Measurements from ENCODE around the gene LIPC.

LIPC gene

GRCh38 chr15:58526647-58527192 is 94.9 kb downstream of the LIPC start:
- Histone ChIP-seq H3K36me3 (ENCODE audit: control insufficient read depth, low read depth, low read length) (no peaks in the 10 kb centered on the region), H3K4me3 (ENCODE audit: low read length) (no peak overlapping the region), H3K27me3 (ENCODE audit: control insufficient read depth, insufficient read depth, low read length) (no peaks in the 10 kb centered on the region), H3K27ac (ENCODE audit: low read length) (no peak overlapping the region), H3K9me3 (ENCODE audit: control insufficient read depth, low read depth, low read length) (no peaks in the 10 kb centered on the region), H3K4me1 (ENCODE audit: control insufficient read depth, low read depth, low read length) (no peaks in the 10 kb centered on the region), H3K9ac (ENCODE audit: low read length) (no peak overlapping the region)

GRCh38 chr15:58527573-58528187 is 95.9 kb downstream of the LIPC start:
- H3K27ac ChIP-seq (ENCODE audit: low read length), result no peak overlapping the region
- no peaks in the 10 kb centered on the region for H3K4me1 ChIP-seq (ENCODE audit: control insufficient read depth, low read depth, low read length)
- no peaks in the 10 kb centered on the region for H3K36me3 ChIP-seq (ENCODE audit: control insufficient read depth, low read depth, low read length)
- H3K9ac ChIP-seq (ENCODE audit: low read length), result no peak overlapping the region
- no peak overlapping the region for H3K4me3 ChIP-seq (ENCODE audit: low read length)
- no peaks in the 10 kb centered on the region for H3K27me3 ChIP-seq (ENCODE audit: control insufficient read depth, insufficient read depth, low read length)
- no peaks in the 10 kb centered on the region for H3K9me3 ChIP-seq (ENCODE audit: control insufficient read depth, low read depth, low read length)

DNA sequence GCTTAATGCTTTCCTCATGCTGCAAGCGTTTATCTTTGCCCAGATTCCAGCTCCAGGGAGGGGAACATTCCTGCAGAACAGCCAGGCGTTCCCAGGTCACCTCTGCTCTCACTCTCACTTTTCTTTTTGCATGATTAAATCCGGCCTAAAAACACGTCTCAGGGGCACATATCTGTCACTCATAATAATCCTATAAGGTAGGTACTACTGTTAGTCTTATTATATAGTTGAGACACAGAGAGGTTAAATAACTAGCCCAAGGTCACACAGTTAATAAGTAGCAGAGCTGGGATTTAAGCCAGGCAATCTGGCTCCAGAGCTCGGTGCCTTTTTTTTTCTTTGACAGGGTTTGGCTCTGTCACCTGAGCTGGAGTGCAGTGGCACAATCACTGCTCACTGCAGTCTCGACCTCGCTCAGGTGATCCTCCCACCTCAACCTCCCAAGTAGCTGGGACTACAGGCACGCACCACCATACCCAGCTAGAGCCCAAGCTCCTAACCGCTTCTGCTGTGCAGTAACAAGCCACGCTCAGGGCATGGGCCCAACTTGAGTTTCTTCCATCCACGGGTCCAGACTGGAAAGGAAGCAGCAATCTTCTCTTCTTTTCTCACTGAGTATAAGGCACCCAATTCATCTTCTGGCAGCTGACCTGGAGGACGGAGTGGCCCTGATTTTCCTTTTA is 96.5 kb downstream of the LIPC start:
- Histone ChIP-seq H3K9ac (ENCODE audit: low read length) (no peak overlapping the region), H3K27me3 (ENCODE audit: control insufficient read depth, insufficient read depth, low read length) (no peaks in the 10 kb centered on the region), H3K4me3 (ENCODE audit: low read length) (no peak overlapping the region), H3K4me1 (ENCODE audit: control insufficient read depth, low read depth, low read length) (no peaks in the 10 kb centered on the region), H3K36me3 (ENCODE audit: control insufficient read depth, low read depth, low read length) (no peaks in the 10 kb centered on the region), H3K27ac (ENCODE audit: low read length) (no peak overlapping the region), H3K9me3 (ENCODE audit: control insufficient read depth, low read depth, low read length) (no peaks in the 10 kb centered on the region)

DNA sequence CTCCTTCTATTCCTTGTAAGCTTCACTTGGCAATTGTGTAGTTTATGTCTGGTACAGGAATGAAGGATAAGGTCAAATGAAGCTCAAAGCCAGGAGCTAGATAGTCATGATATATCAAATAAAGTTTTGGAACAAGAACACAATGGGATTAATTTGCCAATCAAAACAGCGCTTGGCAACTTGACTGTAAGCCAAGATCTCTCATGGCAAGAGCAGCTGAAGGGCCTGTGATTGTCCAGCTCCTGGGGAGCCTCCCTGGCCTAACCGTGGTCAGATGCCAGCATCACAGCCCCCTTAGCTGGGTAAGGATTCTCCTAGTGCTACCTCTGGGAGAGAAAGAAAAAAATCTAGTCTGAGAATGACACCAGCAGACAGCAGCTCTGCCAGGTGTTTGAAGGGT is 97.2 kb downstream of the LIPC start:
- no peaks in the 10 kb centered on the region for H3K36me3 ChIP-seq (ENCODE audit: control insufficient read depth, low read depth, low read length)
- no peak overlapping the region for H3K9ac ChIP-seq (ENCODE audit: low read length)
- no peaks in the 10 kb centered on the region for H3K27me3 ChIP-seq (ENCODE audit: control insufficient read depth, insufficient read depth, low read length)
- H3K4me3 ChIP-seq (ENCODE audit: low read length), result no peak overlapping the region
- no peaks in the 10 kb centered on the region for H3K9me3 ChIP-seq (ENCODE audit: control insufficient read depth, low read depth, low read length)
- H3K27ac ChIP-seq (ENCODE audit: low read length), result no peak overlapping the region
- H3K4me1 ChIP-seq (ENCODE audit: control insufficient read depth, low read depth, low read length), result no peaks in the 10 kb centered on the region

GRCh38 chr15:58530056-58530590 is 98.3 kb downstream of the LIPC start:
- H3K4me3 ChIP-seq (ENCODE audit: low read length), result no peak overlapping the region
- no peak overlapping the region for H3K27ac ChIP-seq (ENCODE audit: low read length)
- no peaks in the 10 kb centered on the region for H3K36me3 ChIP-seq (ENCODE audit: control insufficient read depth, low read depth, low read length)
- H3K27me3 ChIP-seq (ENCODE audit: control insufficient read depth, insufficient read depth, low read length), result no peaks in the 10 kb centered on the region
- H3K9ac ChIP-seq (ENCODE audit: low read length), result no peak overlapping the region
- no peaks in the 10 kb centered on the region for H3K9me3 ChIP-seq (ENCODE audit: control insufficient read depth, low read depth, low read length)
- H3K4me1 ChIP-seq (ENCODE audit: control insufficient read depth, low read depth, low read length), result no peaks in the 10 kb centered on the region

DNA sequence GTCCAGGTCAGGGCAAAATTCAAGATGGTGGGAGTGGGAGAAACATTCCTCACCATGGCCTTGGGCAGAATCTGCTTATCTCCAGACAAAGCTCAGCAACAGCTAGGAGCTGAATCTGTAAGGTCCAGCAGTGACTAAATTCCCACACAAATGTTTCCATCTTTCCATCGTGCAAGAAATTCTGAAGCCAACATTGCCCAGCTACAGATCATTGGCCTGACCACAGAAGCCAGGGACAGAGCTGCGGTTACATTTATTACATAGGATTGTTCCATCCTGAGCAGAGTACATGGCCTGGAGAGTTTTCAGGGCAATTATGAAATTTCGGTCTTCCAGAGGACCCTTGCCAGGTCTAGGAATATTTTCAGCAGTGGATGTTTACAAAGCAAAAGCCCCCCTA is 100.3 kb downstream of the LIPC start:
- H3K27me3 ChIP-seq (ENCODE audit: control insufficient read depth, insufficient read depth, low read length), result no peaks in the 10 kb centered on the region
- no peaks in the 10 kb centered on the region for H3K36me3 ChIP-seq (ENCODE audit: control insufficient read depth, low read depth, low read length)
- H3K4me3 ChIP-seq (ENCODE audit: low read length), result no peak overlapping the region
- no peak overlapping the region for H3K27ac ChIP-seq (ENCODE audit: low read length)
- no peak overlapping the region for H3K9ac ChIP-seq (ENCODE audit: low read length)
- H3K4me1 ChIP-seq (ENCODE audit: control insufficient read depth, low read depth, low read length), result no peaks in the 10 kb centered on the region
- H3K9me3 ChIP-seq (ENCODE audit: control insufficient read depth, low read depth, low read length), result no peaks in the 10 kb centered on the region

GRCh38 chr15:58534556-58534955 is 102.8 kb downstream of the LIPC start:
- Histone ChIP-seq H3K27ac (ENCODE audit: low read length) (no peak overlapping the region), H3K36me3 (ENCODE audit: control insufficient read depth, low read depth, low read length) (no peaks in the 10 kb centered on the region), H3K27me3 (ENCODE audit: control insufficient read depth, insufficient read depth, low read length) (no peaks in the 10 kb centered on the region), H3K9me3 (ENCODE audit: control insufficient read depth, low read depth, low read length) (no peaks in the 10 kb centered on the region), H3K4me1 (ENCODE audit: control insufficient read depth, low read depth, low read length) (no peaks in the 10 kb centered on the region), H3K9ac (ENCODE audit: low read length) (no peak overlapping the region), H3K4me3 (ENCODE audit: low read length) (no peak overlapping the region)

- H3K36me3 ChIP-seq (ENCODE audit: control insufficient read depth, low read depth, low read length), result no peaks in the 10 kb centered on the region
- H3K9me3 ChIP-seq (ENCODE audit: control insufficient read depth, low read depth, low read length), result no peaks in the 10 kb centered on the region
- no peak overlapping the region for H3K4me3 ChIP-seq (ENCODE audit: low read length)
- H3K9ac ChIP-seq (ENCODE audit: low read length), result no peak overlapping the region
- no peaks in the 10 kb centered on the region for H3K4me1 ChIP-seq (ENCODE audit: control insufficient read depth, low read depth, low read length)
- no peaks in the 10 kb centered on the region for H3K27me3 ChIP-seq (ENCODE audit: control insufficient read depth, insufficient read depth, low read length)
- H3K27ac ChIP-seq (ENCODE audit: low read length), result no peak overlapping the region
Measured at GRCh38 chr15:58535337-58535736, 103.5 kb downstream of the LIPC start.

DNA sequence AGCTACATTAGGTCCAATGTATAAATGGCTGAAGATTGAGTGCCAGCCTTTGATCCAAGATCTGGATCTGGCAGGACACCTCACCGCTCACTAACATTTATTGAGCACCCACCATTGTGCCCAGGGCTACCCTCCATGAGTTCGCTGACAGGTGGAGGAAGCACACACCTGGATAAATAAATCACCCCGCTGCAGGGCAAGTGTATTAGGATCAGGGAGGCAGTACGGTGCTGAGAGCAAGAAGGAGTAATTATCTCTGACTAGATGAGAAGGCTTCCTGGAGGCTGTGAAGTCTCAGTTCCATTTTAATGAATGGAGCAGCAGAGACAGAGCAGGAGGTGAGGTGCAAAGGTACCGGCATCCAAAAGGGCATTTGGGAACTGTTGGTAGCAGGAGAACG is 104.1 kb downstream of the LIPC start:
- H3K4me3 ChIP-seq (ENCODE audit: low read length), result no peak overlapping the region
- H3K9ac ChIP-seq (ENCODE audit: low read length), result no peak overlapping the region
- H3K4me1 ChIP-seq (ENCODE audit: control insufficient read depth, low read depth, low read length), result no peaks in the 10 kb centered on the region
- no peaks in the 10 kb centered on the region for H3K36me3 ChIP-seq (ENCODE audit: control insufficient read depth, low read depth, low read length)
- no peak overlapping the region for H3K27ac ChIP-seq (ENCODE audit: low read length)
- no peaks in the 10 kb centered on the region for H3K9me3 ChIP-seq (ENCODE audit: control insufficient read depth, low read depth, low read length)
- H3K27me3 ChIP-seq (ENCODE audit: control insufficient read depth, insufficient read depth, low read length), result no peaks in the 10 kb centered on the region

DNA sequence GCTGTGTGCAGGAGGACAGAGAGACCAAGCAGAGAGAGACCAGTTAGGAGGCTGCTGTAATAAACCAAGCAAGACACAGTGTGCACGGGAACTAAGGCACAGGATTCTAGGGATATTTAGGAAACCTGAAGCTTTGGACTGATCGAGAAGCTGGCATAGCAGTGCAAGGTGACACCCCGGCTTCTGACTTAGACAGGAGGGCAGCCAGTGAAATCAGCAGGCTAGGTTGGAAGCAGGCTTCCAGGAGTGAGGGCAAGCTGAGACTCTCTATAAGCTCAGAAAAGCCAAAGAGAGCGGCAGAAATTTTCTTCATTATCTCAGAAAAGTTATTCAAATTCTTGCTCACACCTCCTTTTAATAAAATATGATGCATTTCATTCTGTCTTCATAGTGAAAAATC is 104.6 kb downstream of the LIPC start:
- Histone ChIP-seq H3K27me3 (ENCODE audit: control insufficient read depth, insufficient read depth, low read length) (no peaks in the 10 kb centered on the region), H3K27ac (ENCODE audit: low read length) (no peak overlapping the region), H3K9me3 (ENCODE audit: control insufficient read depth, low read depth, low read length) (no peaks in the 10 kb centered on the region), H3K4me1 (ENCODE audit: control insufficient read depth, low read depth, low read length) (no peaks in the 10 kb centered on the region), H3K9ac (ENCODE audit: low read length) (no peak overlapping the region), H3K36me3 (ENCODE audit: control insufficient read depth, low read depth, low read length) (no peaks in the 10 kb centered on the region), H3K4me3 (ENCODE audit: low read length) (no peak overlapping the region)

DNA sequence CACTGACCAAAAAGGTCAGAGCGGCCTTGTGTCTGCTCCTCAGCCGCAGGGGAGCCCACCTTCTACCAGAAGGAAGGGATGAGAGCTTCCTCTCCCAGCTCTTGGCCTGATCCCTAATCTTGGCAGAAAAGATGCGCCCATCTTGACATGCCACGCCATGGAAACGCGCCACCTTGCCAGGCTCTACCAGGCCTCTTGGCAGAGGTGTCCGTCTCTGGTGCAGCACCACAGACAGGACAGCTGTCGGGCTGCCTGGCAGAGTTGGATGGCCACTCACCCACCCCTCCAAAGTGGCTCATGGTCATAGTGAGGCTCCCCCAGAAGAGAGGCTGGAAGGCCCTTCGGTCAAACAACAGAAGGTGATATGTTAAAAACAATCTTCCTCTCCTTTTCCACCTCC is 105.2 kb downstream of the LIPC start:
- Histone ChIP-seq H3K27me3 (ENCODE audit: control insufficient read depth, insufficient read depth, low read length) (no peaks in the 10 kb centered on the region), H3K4me3 (ENCODE audit: low read length) (no peak overlapping the region), H3K9ac (ENCODE audit: low read length) (no peak overlapping the region), H3K9me3 (ENCODE audit: control insufficient read depth, low read depth, low read length) (no peaks in the 10 kb centered on the region), H3K36me3 (ENCODE audit: control insufficient read depth, low read depth, low read length) (no peaks in the 10 kb centered on the region), H3K27ac (ENCODE audit: low read length) (no peak overlapping the region), H3K4me1 (ENCODE audit: control insufficient read depth, low read depth, low read length) (no peaks in the 10 kb centered on the region)

All from iPS-18a (cell line).